Muscle of arm (tissue), 14 donors: ENCODE results near the gene HSBP1. TPM values are rescaled to one million over a fixed set of nuclear protein-coding genes. Genes with fewer than 3 reads are reported as not detected.

ENCODE experiments used
- DNase-seq: peaks from one replicate; pipeline ENCODE4 v3.0.0-alpha.2; 2013
- long read RNA-seq, 11 donors: transcript quantifications; one replicate each; lab custom pipeline, GENCODE V29; 2026
- polyA plus RNA-seq, 12 donors: library from polyadenylated mRNA; unstranded; fragments of 120-200 nt; gene quantifications; one replicate each; pipeline ENCODE4 v1.2.1, GENCODE V29; 2013; ENCODE audit not compliant: insufficient read length in 12 of 12

The HSBP1 gene
- polyA plus RNA-seq: 100 to 1,000 TPM in 11 of 12 donors, not detected in 1; 101 to 149 (median 124) TPM
- long read RNA-seq, donor 1, full-length matches to known transcripts: 192 of 192 reads
- long read RNA-seq, donor 1, partial matches to known transcripts: 0 of 192 reads
- long read RNA-seq, donor 1, other reads (novel, unspliced or antisense): 0 of 192 reads
- long read RNA-seq, donor 2, full-length matches to known transcripts: 203 of 211 reads
- long read RNA-seq, donor 2, partial matches to known transcripts: 0 of 211 reads
- long read RNA-seq, donor 2, other reads (novel, unspliced or antisense): 8 of 211 reads
- long read RNA-seq, donor 3, full-length matches to known transcripts: 107 of 107 reads
- long read RNA-seq, donor 3, partial matches to known transcripts: 0 of 107 reads
- long read RNA-seq, donor 3, other reads (novel, unspliced or antisense): 0 of 107 reads
- long read RNA-seq, donor 4, full-length matches to known transcripts: 77 of 77 reads
- long read RNA-seq, donor 4, partial matches to known transcripts: 0 of 77 reads
- long read RNA-seq, donor 4, other reads (novel, unspliced or antisense): 0 of 77 reads
- long read RNA-seq, donor 5, full-length matches to known transcripts: 214 of 214 reads
- long read RNA-seq, donor 5, partial matches to known transcripts: 0 of 214 reads
- long read RNA-seq, donor 5, other reads (novel, unspliced or antisense): 0 of 214 reads
- long read RNA-seq, donor 6, full-length matches to known transcripts: 98 of 98 reads
- long read RNA-seq, donor 6, partial matches to known transcripts: 0 of 98 reads
- long read RNA-seq, donor 6, other reads (novel, unspliced or antisense): 0 of 98 reads
- long read RNA-seq, donor 7, full-length matches to known transcripts: 79 of 85 reads
- long read RNA-seq, donor 7, partial matches to known transcripts: 0 of 85 reads
- long read RNA-seq, donor 7, other reads (novel, unspliced or antisense): 6 of 85 reads
- long read RNA-seq, donor 8, full-length matches to known transcripts: 162 of 162 reads
- long read RNA-seq, donor 8, partial matches to known transcripts: 0 of 162 reads
- long read RNA-seq, donor 8, other reads (novel, unspliced or antisense): 0 of 162 reads
- long read RNA-seq, donor 9, full-length matches to known transcripts: 100 of 100 reads
- long read RNA-seq, donor 9, partial matches to known transcripts: 0 of 100 reads
- long read RNA-seq, donor 9, other reads (novel, unspliced or antisense): 0 of 100 reads
- long read RNA-seq, donor 10, full-length matches to known transcripts: 148 of 166 reads
- long read RNA-seq, donor 10, partial matches to known transcripts: 18 of 166 reads
- long read RNA-seq, donor 10, other reads (novel, unspliced or antisense): 0 of 166 reads
- long read RNA-seq, donor 11, full-length matches to known transcripts: 227 of 236 reads
- long read RNA-seq, donor 11, partial matches to known transcripts: 0 of 236 reads
- long read RNA-seq, donor 11, other reads (novel, unspliced or antisense): 9 of 236 reads

GRCh38 chr16:83807710-83808572 lies at the start of gene HSBP1:
Gene HSBP1, plus strand, starts transcription at chr16:83807978. Its CDS starts 99 bp downstream, at chr16:83808077.
- DNase-seq: peak; percentile 91

GRCh38 chr16:83762141-83762991 lies 45.4 kb upstream of the HSBP1 start:
- no peak for DNase-seq

- no peak for DNase-seq
Observed at GRCh38 chr16:83762992-83763358, 44.8 kb upstream of the HSBP1 start.

GRCh38 chr16:83768986-83769385 lies 38.8 kb upstream of the HSBP1 start:
- no peak for DNase-seq

GRCh38 chr16:83769397-83770008 lies 38.3 kb upstream of the HSBP1 start:
- no peak for DNase-seq

- no peak for DNase-seq
Observed at GRCh38 chr16:83771306-83771942, 36.4 kb upstream of the HSBP1 start.

GRCh38 chr16:83772806-83773205 lies 35.0 kb upstream of the HSBP1 start:
- DNase-seq: no peak

GRCh38 chr16:83774066-83774465 lies 33.7 kb upstream of the HSBP1 start:
- no peak for DNase-seq

GRCh38 chr16:83776944-83777343 lies 30.8 kb upstream of the HSBP1 start:
- DNase-seq: no peak

GRCh38 chr16:83779886-83780285 lies 27.9 kb upstream of the HSBP1 start:
- no peak for DNase-seq

- DNase-seq: no peak
Observed at GRCh38 chr16:83785455-83785854, 22.3 kb upstream of the HSBP1 start.

- no peak for DNase-seq
Observed at GRCh38 chr16:83789642-83790401, 18.0 kb upstream of the HSBP1 start.

- no peak for DNase-seq
Observed at GRCh38 chr16:83791916-83792315, 15.9 kb upstream of the HSBP1 start.

GRCh38 chr16:83792391-83792790 lies 15.4 kb upstream of the HSBP1 start:
- DNase-seq: no peak

GRCh38 chr16:83793179-83793578 lies 14.6 kb upstream of the HSBP1 start:
- no peak for DNase-seq

- no peak for DNase-seq
Observed at GRCh38 chr16:83794860-83795554, 12.8 kb upstream of the HSBP1 start.

- DNase-seq: no peak
Observed at GRCh38 chr16:83797013-83797412, 10.8 kb upstream of the HSBP1 start.
